ENCODE data around the gene CCL19.
"Not testable (repeated sequence)": the region's sequence is repeated elsewhere in the genome, so short reads cannot be mapped to it uniquely, and the experiment has no call there.

GRCh38 chr9:34740176-34740575 is 49.1 kb upstream of the CCL19 start:
- not testable (repeated sequence) for TF ChIP-seq CTCF (IDR thresholded peaks at IDR 0.05; ENCODE audit: low read depth, low read length); EZH2phosphoT487 (IDR thresholded peaks at IDR 0.05; ENCODE audit: low read depth)
